ENCODE data around the gene ITGA5.

ITGA5 gene

DNA sequence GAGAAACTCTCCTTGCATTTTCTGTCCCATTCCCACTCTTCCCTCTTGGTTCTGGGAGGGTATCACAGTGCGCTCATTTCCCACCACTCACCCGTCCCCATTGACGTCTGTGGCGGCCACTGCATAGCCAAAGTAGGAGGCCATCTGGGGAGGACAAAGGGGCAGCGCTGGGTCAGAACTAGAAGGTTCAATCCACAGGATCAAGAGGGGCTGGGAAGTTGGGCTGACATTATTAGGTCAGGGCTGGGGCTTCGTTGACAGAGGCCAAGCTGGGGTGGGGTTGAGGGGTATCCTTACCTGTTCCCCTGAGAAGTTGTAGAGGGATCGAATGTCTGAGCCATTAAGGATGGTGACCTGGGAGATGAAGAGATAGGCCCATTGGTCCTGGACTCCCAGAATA is 13.5 kb downstream of the ITGA5 start:
- H3K4me3 ChIP-seq (ENCODE audit: control insufficient read depth, low read depth, low read length): no peak overlapping the region
- DNase-seq (ENCODE audit: low read depth): no peak
- TF ChIP-seq CTCF (conservative IDR thresholded peaks at IDR 0.05; ENCODE audit: control insufficient read depth, insufficient read depth, low read depth, low read length): no peak

GRCh38 chr12:54405106-54405505 is 14.0 kb downstream of the ITGA5 start:
- no peak for DNase-seq (ENCODE audit: low read depth)
- no peak overlapping the region for H3K4me3 ChIP-seq (ENCODE audit: control insufficient read depth, low read depth, low read length)
- TF ChIP-seq CTCF (conservative IDR thresholded peaks at IDR 0.05; ENCODE audit: control insufficient read depth, insufficient read depth, low read depth, low read length): no peak

DNA sequence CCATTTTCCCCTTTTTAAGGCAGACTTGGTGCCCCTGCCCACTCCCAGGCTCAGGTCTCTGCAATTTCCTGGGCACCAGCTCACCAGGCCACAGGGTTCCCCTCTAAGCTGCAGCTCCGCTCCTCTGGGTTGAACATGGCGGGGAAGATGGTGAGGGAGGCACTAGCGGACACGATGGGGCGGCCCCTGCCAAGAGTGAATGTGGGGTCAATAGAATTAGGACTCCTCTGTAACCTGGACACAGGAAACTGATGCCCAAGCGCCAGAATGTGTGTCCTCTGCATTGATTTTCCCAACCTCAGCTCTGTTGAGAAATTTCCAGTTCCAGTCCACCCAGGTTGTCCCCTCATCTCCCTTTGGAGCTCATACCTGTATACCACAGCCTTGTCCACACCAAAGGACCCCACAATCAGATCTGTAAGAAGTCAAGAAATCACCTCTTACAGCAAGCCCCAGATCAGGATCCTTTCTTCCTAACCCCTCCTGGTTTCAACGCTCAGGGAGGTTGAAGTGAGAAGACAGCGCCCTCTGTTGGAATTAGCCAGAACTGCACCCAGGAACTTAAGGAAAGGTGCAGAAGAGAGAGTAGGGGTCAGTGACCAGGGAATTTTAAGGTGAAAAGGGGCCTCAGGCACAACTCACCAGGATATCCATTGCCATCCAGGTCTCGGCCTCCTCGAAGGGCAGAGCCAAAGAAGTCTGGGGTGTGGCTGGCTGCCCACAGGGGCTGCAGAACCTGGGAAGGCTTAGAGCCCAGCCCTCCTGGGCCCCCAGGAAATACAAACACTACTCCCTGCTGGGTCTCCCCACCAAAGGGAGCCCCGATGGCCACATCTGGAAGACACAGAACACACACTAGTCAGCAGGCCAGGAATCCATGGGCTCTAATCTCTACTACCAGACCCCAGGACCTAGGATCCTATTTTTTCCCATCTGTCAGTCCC is 14.7 kb downstream of the ITGA5 start:
- TF ChIP-seq CTCF (conservative IDR thresholded peaks at IDR 0.05; ENCODE audit: control insufficient read depth, insufficient read depth, low read depth, low read length): peak; percentile 96
- H3K4me3 ChIP-seq (ENCODE audit: control insufficient read depth, low read depth, low read length): no peak overlapping the region
- DNase-seq (ENCODE audit: low read depth): peak; percentile 71

- TF ChIP-seq CTCF (conservative IDR thresholded peaks at IDR 0.05; ENCODE audit: control insufficient read depth, insufficient read depth, low read depth, low read length): no peak
- DNase-seq (ENCODE audit: low read depth): no peak
- H3K4me3 ChIP-seq (ENCODE audit: control insufficient read depth, low read depth, low read length): no peak overlapping the region
Observed at GRCh38 chr12:54401119-54401518, 17.9 kb downstream of the ITGA5 start.

GRCh38 chr12:54398995-54399793 is 19.9 kb downstream of the ITGA5 start:
- no peak overlapping the region for H3K4me3 ChIP-seq (ENCODE audit: control insufficient read depth, low read depth, low read length)
- peak; percentile 83 for DNase-seq (ENCODE audit: low read depth)
- TF ChIP-seq CTCF (conservative IDR thresholded peaks at IDR 0.05; ENCODE audit: control insufficient read depth, insufficient read depth, low read depth, low read length): peak; percentile 99

DNA sequence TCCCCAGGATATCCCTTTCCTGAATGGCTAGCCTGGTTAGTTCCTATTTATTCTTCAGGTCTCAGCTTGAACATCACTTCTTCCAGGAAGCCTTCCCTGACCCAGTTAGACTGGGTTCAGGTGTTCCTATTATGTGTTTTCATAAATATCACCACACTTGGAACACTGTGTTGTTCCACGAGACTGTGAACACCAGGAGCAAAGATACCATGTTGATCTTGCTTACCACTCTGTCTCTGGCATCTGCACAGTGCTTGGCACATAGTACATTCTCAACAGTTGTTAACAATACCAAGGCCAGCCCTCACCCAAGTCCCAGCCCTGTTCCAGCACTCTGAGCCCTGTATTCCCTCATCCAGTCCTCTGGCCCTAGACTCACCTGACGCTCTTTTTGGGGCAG is 20.8 kb downstream of the ITGA5 start:
- H3K4me3 ChIP-seq (ENCODE audit: control insufficient read depth, low read depth, low read length): no peak overlapping the region
- no peak for TF ChIP-seq CTCF (conservative IDR thresholded peaks at IDR 0.05; ENCODE audit: control insufficient read depth, insufficient read depth, low read depth, low read length)
- DNase-seq (ENCODE audit: low read depth): no peak
